ENCODE data around the gene ARVCF.

DNA sequence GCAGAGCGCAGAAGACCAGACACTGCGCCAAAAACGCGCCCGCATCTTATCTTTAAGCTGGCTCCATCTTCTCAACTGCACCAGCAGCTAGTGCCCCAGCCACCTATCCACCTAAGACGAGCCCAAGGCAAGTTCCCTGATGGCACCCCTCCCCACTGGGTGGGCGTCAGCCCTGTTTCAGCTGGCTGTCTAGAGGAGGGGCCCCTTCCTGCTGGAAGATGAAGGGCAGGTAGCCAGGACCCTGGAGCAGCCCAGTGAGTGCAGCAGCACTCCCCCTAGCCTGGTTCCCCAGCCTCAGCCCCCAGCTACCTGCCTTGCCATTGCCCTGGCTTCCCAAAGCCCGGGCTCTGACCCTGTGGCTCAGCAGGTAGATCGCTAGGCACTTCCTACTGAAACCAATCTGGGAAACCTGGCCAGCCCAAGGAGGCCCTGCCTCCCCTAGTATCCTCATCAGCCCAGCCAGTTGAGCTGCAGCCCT is 28.3 kb downstream of the ARVCF start:
- TF ChIP-seq CTCF (IDR thresholded peaks at IDR 0.05) (no peak), EP300 (IDR thresholded peaks at IDR 0.05) (no peak), POLR2A (IDR thresholded peaks at IDR 0.05) (no peak)
